Keratinocyte (primary cell): ENCODE measurements around the gene BANP. TPM values are rescaled to one million over a fixed set of nuclear protein-coding genes. Genes with fewer than 3 reads are reported as not detected.
"Not testable (repeated sequence)": the region's sequence is repeated elsewhere in the genome, so short reads cannot be mapped to it uniquely, and the experiment has no call there.

ENCODE experiments used
- DNase-seq: peaks from one replicate; pipeline ENCODE4 v3.0.0-alpha.2; 2011; ENCODE audit warnings: low read depth, missing footprints, low spot score
- FAIRE-seq: peaks from 2 replicates; lab custom pipeline; 2011; peaks lifted over from hg19 to GRCh38; lab: Jason Lieb, UNC
- H2AFZ ChIP-seq: 2 replicates; pipeline ENCODE4 v1.6.0; 2012; ENCODE audit warnings: low read length, control low read depth, inconsistent platforms; ENCODE audit not compliant: control insufficient read depth
- H3K27ac ChIP-seq: 2 replicates; pipeline ENCODE4 v1.5.1; 2011; ENCODE audit warnings: low read length; ENCODE audit not compliant: control insufficient read depth, insufficient read depth
- H3K27me3 ChIP-seq: 3 replicates; pipeline ENCODE4 v1.6.0; 2011; ENCODE audit warnings: low read length; ENCODE audit not compliant: control insufficient read depth, insufficient read depth; ENCODE audit errors: extremely low read depth
- H3K36me3 ChIP-seq, 2 experiments: 2 replicates in 1 of 2; 3 replicates in 1 of 2; pipeline ENCODE4 v1.5.1; 2011; ENCODE audit warnings: low read length in 2 of 2, mild to moderate bottlenecking in 1 of 2; ENCODE audit not compliant: control insufficient read depth in 2 of 2, insufficient read depth in 2 of 2; ENCODE audit errors: extremely low read depth in 1 of 2
- H3K4me1 ChIP-seq: 3 replicates; pipeline ENCODE4 v1.5.1; 2011; ENCODE audit warnings: low read length; ENCODE audit not compliant: control insufficient read depth, insufficient read depth; ENCODE audit errors: extremely low read depth
- H3K4me2 ChIP-seq: 3 replicates; pipeline ENCODE4 v1.6.0; 2011; ENCODE audit warnings: low read depth, low read length; ENCODE audit not compliant: control insufficient read depth, insufficient read depth; ENCODE audit errors: extremely low read depth
- H3K4me3 ChIP-seq, 3 experiments: fragments of 200-600 bp in 1 of 3; sonication (generic) in 1 of 3; 2 replicates in 2 of 3; 3 replicates in 1 of 3; pipeline ENCODE4 v1.5.1; 2011 to 2016; ENCODE audit warnings: low read length in 3 of 3, mild to moderate bottlenecking in 3 of 3, control low read depth in 2 of 3, inconsistent platforms in 1 of 3, low read depth in 1 of 3, mixed read lengths in 1 of 3, mixed run types in 1 of 3, moderate library complexity in 1 of 3; ENCODE audit not compliant: control insufficient read depth in 2 of 3, insufficient read depth in 2 of 3; ENCODE audit errors: extremely low read depth in 1 of 3
- H3K79me2 ChIP-seq: 2 replicates; pipeline ENCODE4 v1.6.0; 2012; ENCODE audit warnings: low read length; ENCODE audit not compliant: control insufficient read depth, insufficient read depth
- H3K9ac ChIP-seq: 3 replicates; pipeline ENCODE4 v1.6.0; 2011; ENCODE audit warnings: low read length; ENCODE audit not compliant: control insufficient read depth, insufficient read depth; ENCODE audit errors: extremely low read depth
- H3K9me1 ChIP-seq: 3 replicates; pipeline ENCODE4 v1.6.0; 2011; ENCODE audit warnings: low read length; ENCODE audit not compliant: control insufficient read depth, insufficient read depth; ENCODE audit errors: extremely low read depth
- H3K9me3 ChIP-seq: 2 replicates; pipeline ENCODE4 v1.5.1; 2012; ENCODE audit warnings: low read depth, low read length; ENCODE audit not compliant: control insufficient read depth
- H4K20me1 ChIP-seq: 3 replicates; pipeline ENCODE4 v1.6.0; 2011; ENCODE audit warnings: low read length; ENCODE audit not compliant: control insufficient read depth, insufficient read depth; ENCODE audit errors: extremely low read depth
- EZH2 ChIP-seq: IDR thresholded peaks from one replicate; pipeline ENCODE4 v1.6.1; 2012; ENCODE audit warnings: inconsistent platforms, mild to moderate bottlenecking, low read length, moderate library complexity
- dilution Hi-C: fragments of 300-500 bp; cut with MboI; formaldehyde crosslinking; loops from one replicate; pipeline ENCODE4 v1.7.0; 2020; ENCODE audit warnings: low sequenced_read_pairs; ENCODE audit not compliant: extremely low pct_ligation_motif_present
- polyA plus RNA-seq, 5 experiments: library from polyadenylated mRNA; depleted of rRNA in 3 of 5; stranded (reverse) in 3 of 5; stranded (forward) in 1 of 5; unstranded in 1 of 5; fragments of >200 nt; gene quantifications; 1 replicate in 1 of 5; 2 replicates in 3 of 5; 3 replicates in 1 of 5; pipeline versions ENCODE4 v1.2.1 to v1.2.3, GENCODE V29; 2011 to 2012; ENCODE audit warnings: missing spikeins in 2 of 5, low read depth in 1 of 5, low replicate concordance in 1 of 5
- TF ChIP-seq, protein P1 (sequence below), 3 experiments: IDR thresholded peaks in 1 of 3; conservative IDR thresholded peaks in 1 of 3; optimal IDR thresholded peaks in 1 of 3; 2 replicates in 2 of 3; 3 replicates in 1 of 3; pipeline versions ENCODE3 to v1.5.1; 2011; ENCODE audit warnings: low read length in 3 of 3, mild to moderate bottlenecking in 3 of 3, moderate library complexity in 2 of 3, control low read depth in 1 of 3, inconsistent platforms in 1 of 3; ENCODE audit not compliant: insufficient read depth in 2 of 3; ENCODE audit errors: extremely low read depth in 1 of 3

Gene BANP
- polyA plus RNA-seq, 1 donor (not counting 4 experiments of a cell fraction or from before 2014, with no cell fraction given), result 10.8 TPM

DNA sequence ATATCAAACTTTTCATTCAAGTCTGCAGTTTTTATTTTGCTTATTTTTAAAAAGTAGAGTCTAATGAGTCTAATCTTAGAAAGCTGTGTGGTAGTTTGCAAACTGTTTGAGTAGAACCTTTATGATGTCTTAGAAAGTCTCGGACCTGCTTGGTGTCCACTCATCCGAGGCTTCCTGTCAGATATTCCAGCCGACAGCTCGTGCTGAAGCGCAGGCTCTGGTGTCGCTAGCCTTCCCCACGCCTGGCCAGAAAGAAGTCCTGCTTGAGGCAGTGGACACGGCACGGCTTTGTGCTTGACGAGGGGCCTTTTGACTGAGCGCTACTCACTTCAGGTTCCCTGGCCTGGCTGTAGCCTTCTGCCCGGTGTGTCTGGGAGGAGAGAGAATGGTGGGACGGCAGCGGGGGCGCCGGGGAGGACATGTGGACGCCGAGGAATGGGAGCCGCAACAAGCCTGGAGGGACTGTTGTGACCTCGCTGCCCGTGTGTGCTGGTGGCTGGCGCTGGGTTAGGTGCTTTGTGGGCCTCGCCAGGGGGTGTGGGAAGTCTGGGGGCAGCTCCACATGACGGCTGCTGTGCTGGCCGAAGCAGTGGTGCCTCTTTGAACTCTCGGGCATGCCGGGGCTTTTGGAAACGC lies 33.5 kb downstream of the BANP start:
- FAIRE-seq, result no peak
- H3K9me1 ChIP-seq, result no peaks in the 10 kb centered on the region

DNA sequence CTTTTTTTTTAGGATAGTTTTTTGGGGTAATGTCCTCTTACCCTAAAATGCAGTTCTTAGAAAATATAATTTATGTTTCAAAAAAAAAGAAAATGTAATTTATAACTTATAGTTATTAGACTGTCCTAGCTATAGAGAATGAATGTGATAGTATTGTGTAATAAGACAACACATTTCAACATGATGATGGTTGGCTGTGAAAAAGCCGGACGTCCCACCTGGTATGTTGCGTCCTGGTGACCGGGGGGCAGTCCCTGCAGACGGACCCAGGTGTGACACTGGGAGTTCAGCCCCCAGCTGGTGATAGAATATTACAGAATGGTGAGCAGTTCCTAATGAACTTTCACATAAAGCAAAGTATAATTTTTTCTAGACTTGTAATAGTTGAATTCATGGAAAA lies 34.3 kb downstream of the BANP start:
- H3K4me3 ChIP-seq, H3K36me3 ChIP-seq, H3K79me2 ChIP-seq, H3K9me1 ChIP-seq, H3K27me3 ChIP-seq, H3K9ac ChIP-seq, dilution Hi-C loops, H4K20me1 ChIP-seq, H3K4me1 ChIP-seq, H3K27ac ChIP-seq, FAIRE-seq, H3K4me2 ChIP-seq, DNase-seq, H2AFZ ChIP-seq, H3K9me3 ChIP-seq: not testable (repeated sequence)

More for the DNA sequence above, 33.5 kb downstream of the BANP start:
- dilution Hi-C loops, result no loop called here
- TF ChIP-seq, protein P1, sequence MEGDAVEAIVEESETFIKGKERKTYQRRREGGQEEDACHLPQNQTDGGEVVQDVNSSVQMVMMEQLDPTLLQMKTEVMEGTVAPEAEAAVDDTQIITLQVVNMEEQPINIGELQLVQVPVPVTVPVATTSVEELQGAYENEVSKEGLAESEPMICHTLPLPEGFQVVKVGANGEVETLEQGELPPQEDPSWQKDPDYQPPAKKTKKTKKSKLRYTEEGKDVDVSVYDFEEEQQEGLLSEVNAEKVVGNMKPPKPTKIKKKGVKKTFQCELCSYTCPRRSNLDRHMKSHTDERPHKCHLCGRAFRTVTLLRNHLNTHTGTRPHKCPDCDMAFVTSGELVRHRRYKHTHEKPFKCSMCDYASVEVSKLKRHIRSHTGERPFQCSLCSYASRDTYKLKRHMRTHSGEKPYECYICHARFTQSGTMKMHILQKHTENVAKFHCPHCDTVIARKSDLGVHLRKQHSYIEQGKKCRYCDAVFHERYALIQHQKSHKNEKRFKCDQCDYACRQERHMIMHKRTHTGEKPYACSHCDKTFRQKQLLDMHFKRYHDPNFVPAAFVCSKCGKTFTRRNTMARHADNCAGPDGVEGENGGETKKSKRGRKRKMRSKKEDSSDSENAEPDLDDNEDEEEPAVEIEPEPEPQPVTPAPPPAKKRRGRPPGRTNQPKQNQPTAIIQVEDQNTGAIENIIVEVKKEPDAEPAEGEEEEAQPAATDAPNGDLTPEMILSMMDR (optimal IDR thresholded peaks at IDR 0.05 in 1 of 3, IDR thresholded peaks at IDR 0.05 in 1 of 3, conservative IDR thresholded peaks at IDR 0.05 in 1 of 3; ENCODE audit: extremely low read depth in 1 of 3, insufficient read depth in 2 of 3, low read length in 3 of 3), result no peak
- no peak for TF ChIP-seq EZH2
- H3K4me3 ChIP-seq, result no peak overlapping the region
- H3K27ac ChIP-seq, result no peak overlapping the region
- no peak for DNase-seq
- H3K4me2 ChIP-seq, result no peak overlapping the region
- H3K79me2 ChIP-seq, result peaks cover 3% of the 10 kb centered on the region
- H2AFZ ChIP-seq, result no peak overlapping the region
- H3K9ac ChIP-seq, result no peak overlapping the region
- H3K27me3 ChIP-seq, result no peaks in the 10 kb centered on the region
- no peaks in the 10 kb centered on the region for H4K20me1 ChIP-seq
- no peaks in the 10 kb centered on the region for H3K4me1 ChIP-seq
- no peaks in the 10 kb centered on the region for H3K9me3 ChIP-seq
- H3K36me3 ChIP-seq, result peaks cover 7% of the 10 kb centered on the region in 2 experiments

DNA sequence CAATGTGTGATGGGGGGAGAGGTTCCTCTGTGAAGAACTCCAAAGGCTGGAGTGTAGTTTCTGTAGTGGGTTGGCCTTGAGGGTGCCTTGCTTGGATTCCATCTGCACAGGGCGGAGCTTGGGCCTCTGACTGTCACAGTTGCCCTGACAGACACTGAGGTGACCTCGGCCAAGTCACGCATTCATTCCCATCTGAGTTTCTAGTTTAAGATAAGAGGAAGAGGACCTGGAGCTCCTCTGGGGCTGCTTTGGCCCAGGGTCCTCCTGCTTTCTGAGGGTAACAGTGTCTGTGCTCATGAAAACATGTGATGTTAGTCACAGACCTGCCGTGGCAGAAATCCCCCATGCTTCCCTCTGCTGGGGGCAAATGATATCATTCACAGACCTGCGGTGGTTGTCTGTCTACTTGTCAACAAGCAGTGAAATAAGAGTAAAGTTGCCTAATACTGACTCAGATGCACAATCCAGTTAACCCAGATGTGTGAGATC lies 35.2 kb downstream of the BANP start:
- H4K20me1 ChIP-seq, H3K9ac ChIP-seq, H3K4me3 ChIP-seq, H3K4me1 ChIP-seq, FAIRE-seq, H3K4me2 ChIP-seq, DNase-seq, H3K27me3 ChIP-seq, H2AFZ ChIP-seq, H3K36me3 ChIP-seq, H3K9me3 ChIP-seq, H3K79me2 ChIP-seq, H3K9me1 ChIP-seq, dilution Hi-C loops: not testable (repeated sequence)
- peak overlapping the region; percentile 40 for H3K27ac ChIP-seq

DNA sequence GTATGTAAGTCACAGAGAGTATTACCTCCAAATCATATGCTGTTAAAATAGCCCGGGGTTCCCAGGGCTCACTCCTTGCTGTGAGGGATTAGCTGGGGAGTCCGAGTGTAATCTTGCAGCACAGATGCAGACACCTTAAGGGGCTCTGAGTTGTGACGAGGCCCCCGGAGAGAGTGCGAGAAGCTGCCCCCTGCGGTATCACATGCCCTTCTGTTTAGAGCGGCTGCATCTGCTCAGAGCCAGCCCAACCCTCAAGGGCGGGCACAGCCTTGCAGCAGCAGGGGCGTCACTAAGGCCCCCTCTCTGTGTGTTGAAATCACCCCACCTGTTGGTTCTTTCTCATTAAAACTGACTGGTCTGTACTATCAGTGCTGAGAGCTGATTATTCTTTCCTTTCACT lies 37.4 kb downstream of the BANP start:
- FAIRE-seq, H3K79me2 ChIP-seq, H3K9me3 ChIP-seq, H2AFZ ChIP-seq, dilution Hi-C loops, DNase-seq, H3K4me1 ChIP-seq, H3K9ac ChIP-seq, H3K4me2 ChIP-seq, H3K4me3 ChIP-seq, H3K9me1 ChIP-seq, H3K36me3 ChIP-seq, H3K27ac ChIP-seq, H3K27me3 ChIP-seq, H4K20me1 ChIP-seq: not testable (repeated sequence)
